Duodenal mucosa (tissue), 2 donors: ENCODE data around the gene TEKT1.

Source experiments
- H3K27ac ChIP-seq: one replicate; pipeline ENCODE4 v1.7.0; 2013; ENCODE audit warnings: low read depth, low read length
- H3K27me3 ChIP-seq, 2 donors: one replicate each; pipeline ENCODE4 v1.7.0; 2013; ENCODE audit warnings: low read length in 2 of 2, control low read depth in 1 of 2; ENCODE audit not compliant: insufficient read depth in 2 of 2, control insufficient read depth in 1 of 2
- H3K36me3 ChIP-seq, 2 donors: one replicate each; pipeline ENCODE4 v1.7.0; 2013; ENCODE audit warnings: low read length in 2 of 2, control low read depth in 1 of 2; ENCODE audit not compliant: insufficient read depth in 2 of 2, control insufficient read depth in 1 of 2
- H3K4me1 ChIP-seq, 2 donors: one replicate each; pipeline ENCODE4 v1.7.0; 2013; ENCODE audit warnings: low read length in 2 of 2, control low read depth in 1 of 2; ENCODE audit not compliant: insufficient read depth in 2 of 2, control insufficient read depth in 1 of 2
- H3K4me3 ChIP-seq, 2 donors: one replicate each; pipeline ENCODE4 v1.7.0; 2013; ENCODE audit warnings: low read length in 2 of 2, low read depth in 1 of 2
- H3K9ac ChIP-seq, 2 donors: one replicate each; pipeline ENCODE4 v1.7.0; 2013; ENCODE audit warnings: low read length in 2 of 2, low read depth in 1 of 2
- H3K9me3 ChIP-seq, 2 donors: one replicate each; pipeline ENCODE4 v1.7.0; 2013; ENCODE audit warnings: low read length in 2 of 2, control low read depth in 1 of 2; ENCODE audit not compliant: control insufficient read depth in 1 of 2

Gene TEKT1

GRCh38 chr17:6772016-6772415 is 59.5 kb downstream of the TEKT1 start:
- H3K36me3 ChIP-seq, result peaks cover 52 to 60% of the 10 kb centered on the region in 2 donors
- no peaks in the 10 kb centered on the region for H3K4me1 ChIP-seq
- H3K9me3 ChIP-seq, result peaks cover 12 to 34% of the 10 kb centered on the region in 2 donors

GRCh38 chr17:6768447-6768846 is 63.1 kb downstream of the TEKT1 start:
- Histone ChIP-seq H3K9ac (no peak overlapping the region), H3K9me3 (peaks cover 7 to 16% of the 10 kb centered on the region in 2 donors), H3K36me3 (peaks cover 78 to 89% of the 10 kb centered on the region in 2 donors), H3K27ac (no peak overlapping the region), H3K4me1 (no peaks in the 10 kb centered on the region), H3K27me3 (no peaks in the 10 kb centered on the region), H3K4me3 (no peak overlapping the region)

More at GRCh38 chr17:6772016-6772415, 59.5 kb downstream of the TEKT1 start:
- Histone ChIP-seq H3K4me3 (no peak overlapping the region), H3K27ac (no peak overlapping the region), H3K9ac (no peak overlapping the region), H3K27me3 (peaks cover 9 to 11% of the 10 kb centered on the region in 2 donors)

GRCh38 chr17:6761779-6762178 is 69.8 kb downstream of the TEKT1 start:
- Histone ChIP-seq H3K9me3 (no peaks in the 10 kb centered on the region), H3K4me3 (no peak overlapping the region), H3K27ac (no peak overlapping the region), H3K27me3 (no peaks in the 10 kb centered on the region), H3K36me3 (peaks cover 50 to 65% of the 10 kb centered on the region in 2 donors), H3K9ac (no peak overlapping the region), H3K4me1 (peaks cover 4 to 14% of the 10 kb centered on the region in 2 donors)

GRCh38 chr17:6757747-6758146 is 73.8 kb downstream of the TEKT1 start:
- H3K9ac ChIP-seq, result no peak overlapping the region
- peaks cover 26 to 35% of the 10 kb centered on the region in 2 donors for H3K36me3 ChIP-seq
- H3K4me1 ChIP-seq, result peaks cover 4 to 26% of the 10 kb centered on the region in 2 donors
- H3K4me3 ChIP-seq, result no peak overlapping the region
- no peak overlapping the region for H3K27ac ChIP-seq
- H3K9me3 ChIP-seq, result no peaks in the 10 kb centered on the region
- no peaks in the 10 kb centered on the region for H3K27me3 ChIP-seq

GRCh38 chr17:6756425-6757031 is 75.0 kb downstream of the TEKT1 start:
- Histone ChIP-seq H3K36me3 (peaks cover 16 to 23% of the 10 kb centered on the region in 2 donors), H3K4me3 (peak overlapping the region; percentile 89 to 91), H3K27ac (no peak overlapping the region), H3K4me1 (peaks cover 10 to 33% of the 10 kb centered on the region in 2 donors), H3K9me3 (no peaks in the 10 kb centered on the region), H3K9ac (peak overlapping the region; percentile 73 to 88), H3K27me3 (no peaks in the 10 kb centered on the region)

GRCh38 chr17:6755731-6756184 is 75.8 kb downstream of the TEKT1 start, which contains the start of gene XAF1:
Gene XAF1, plus strand, starts transcription at chr17:6756046. Its CDS starts 33 bp downstream, at chr17:6756079.
- H3K4me3 ChIP-seq, result peak within 1 kb of the TSS; percentile 89 to 91
- H3K9ac ChIP-seq, result peak within 1 kb of the TSS; percentile 73 to 88
- peaks cover 10 to 33% of the 10 kb centered on the region in 2 donors for H3K4me1 ChIP-seq

GRCh38 chr17:6755281-6755680 is 76.2 kb downstream of the TEKT1 start:
- Histone ChIP-seq H3K27me3 (no peaks in the 10 kb centered on the region), H3K36me3 (peaks cover 11 to 13% of the 10 kb centered on the region in 2 donors), H3K4me1 (peaks cover 10 to 33% of the 10 kb centered on the region in 2 donors), H3K27ac (peak overlapping the region; percentile 78), H3K9ac (peak overlapping the region; percentile 73 to 88), H3K4me3 (peak overlapping the region; percentile 89 to 91), H3K9me3 (no peaks in the 10 kb centered on the region)

More at GRCh38 chr17:6755731-6756184, 75.8 kb downstream of the TEKT1 start, which contains the start of gene XAF1:
- H3K27ac ChIP-seq, result peak within 1 kb of the TSS; percentile 78
- peaks cover 11 to 18% of the 10 kb centered on the region in 2 donors for H3K36me3 ChIP-seq
- no peaks in the 10 kb centered on the region for H3K27me3 ChIP-seq
- H3K9me3 ChIP-seq, result no peaks in the 10 kb centered on the region

- Histone ChIP-seq H3K4me1 (peaks cover 10 to 33% of the 10 kb centered on the region in 2 donors), H3K4me3 (no peak overlapping the region), H3K27ac (no peak overlapping the region)
Measured at GRCh38 chr17:6753546-6753945, 78.0 kb downstream of the TEKT1 start.

GRCh38 chr17:6753006-6753445 is 78.5 kb downstream of the TEKT1 start:
- no peaks in the 10 kb centered on the region for H3K27me3 ChIP-seq
- H3K9me3 ChIP-seq, result no peaks in the 10 kb centered on the region
- H3K4me3 ChIP-seq, result no peak overlapping the region
- H3K9ac ChIP-seq, result no peak overlapping the region
- H3K27ac ChIP-seq, result peak overlapping the region; percentile 73
- H3K4me1 ChIP-seq, result peaks cover 10 to 31% of the 10 kb centered on the region in 2 donors
- H3K36me3 ChIP-seq, result no peaks in the 10 kb centered on the region

More at GRCh38 chr17:6753546-6753945, 78.0 kb downstream of the TEKT1 start:
- no peaks in the 10 kb centered on the region for H3K27me3 ChIP-seq
- H3K9ac ChIP-seq, result no peak overlapping the region
- no peaks in the 10 kb centered on the region for H3K9me3 ChIP-seq
- H3K36me3 ChIP-seq, result no peaks in the 10 kb centered on the region

- Histone ChIP-seq H3K4me3 (no peak overlapping the region), H3K9ac (peak overlapping the region in 1 of 2 donors; percentile 7), H3K27me3 (no peaks in the 10 kb centered on the region), H3K4me1 (peaks cover 9 to 24% of the 10 kb centered on the region in 2 donors), H3K36me3 (no peaks in the 10 kb centered on the region), H3K9me3 (no peaks in the 10 kb centered on the region), H3K27ac (peak overlapping the region; percentile 73)
Measured at GRCh38 chr17:6752068-6752909, 79.2 kb downstream of the TEKT1 start.
